Testis (tissue), 3 donors: ENCODE measurements around the gene EIF4E1B. TPM values are rescaled to one million over a fixed set of nuclear protein-coding genes. Genes with fewer than 3 reads are reported as not detected.

Experiments
- DNase-seq: peaks from one replicate; pipeline ENCODE4 v3.0.0-alpha.2; 2019
- H3K27ac ChIP-seq, 2 donors: fragments of 200-600 bp; sonication (generic); one replicate each; pipeline ENCODE4 v1.5.1; 2019
- H3K27me3 ChIP-seq: fragments of 200-600 bp; sonication (generic); one replicate; pipeline ENCODE4 v1.5.1; 2019
- H3K36me3 ChIP-seq: fragments of 200-600 bp; sonication (generic); one replicate; pipeline ENCODE4 v1.5.1; 2017; ENCODE audit warnings: low read depth; ENCODE audit errors: missing control alignments
- H3K4me1 ChIP-seq: fragments of 200-600 bp; sonication (generic); one replicate; pipeline ENCODE4 v1.5.1; 2019
- H3K4me3 ChIP-seq, 2 donors: fragments of 200-600 bp; sonication (generic); one replicate each; pipeline ENCODE4 v1.5.1; 2017 to 2019
- H3K9me3 ChIP-seq: fragments of 200-600 bp; sonication (generic); one replicate; pipeline ENCODE4 v1.5.1; 2017
- CTCF ChIP-seq, 3 experiments: fragments of 450-650 bp in 2 of 3; fragments of 200-600 bp in 1 of 3; sonication (generic) in 1 of 3; IDR thresholded peaks; one replicate each; pipeline ENCODE4 v1.5.1; 2016 to 2019; ENCODE audit warnings: antibody characterized with exemption in 3 of 3, mild to moderate bottlenecking in 2 of 3, moderate library complexity in 1 of 3
- POLR2A ChIP-seq: fragments of 450-650 bp; IDR thresholded peaks from one replicate; pipeline ENCODE4 v1.6.1; 2017; ENCODE audit warnings: antibody characterized with exemption, mild to moderate bottlenecking, moderate library complexity
- WGBS, 2 donors: methylation state at CpG; one replicate each; pipeline ENCODE4 v1.1.5; 2018; 5-methylcytosine and 5-hydroxymethylcytosine counted together
- intact Hi-C: fragments of 100-400 bp; cut with DNase I; formaldehyde crosslinking; loops from one replicate; pipeline ENCODE4 v1.15.1; 2023; ENCODE audit warnings: low total_unique reads
- polyA plus RNA-seq: library from polyadenylated mRNA; stranded (reverse); fragments of 350-450 nt; fragmentation: Illumina TruSeq; extraction: RNeasy Lipid Tissue Mini Kit (QIAGEN cat#74804); gene quantifications from one replicate; pipeline ENCODE4 v1.2.3, GENCODE V29; 2014; ENCODE audit warnings: low read depth, low replicate concordance; ENCODE audit not compliant: insufficient read depth
- total RNA-seq, 2 donors: library from RNA; depleted of rRNA; stranded (reverse); fragments of >200 nt; gene quantifications; one replicate each; pipeline ENCODE4 v1.2.3, GENCODE V29; 2016

EIF4E1B gene
- total and polyA plus RNA-seq, 3 donors from 2014 or later, result 0.99 to 2.4 (median 1.0) TPM

- no peak overlapping the region for H3K27ac ChIP-seq
- DNase-seq, result no peak
- no peak overlapping the region for H3K4me3 ChIP-seq
- H3K9me3 ChIP-seq, result no peaks in the 10 kb centered on the region
- peaks cover 9% of the 10 kb centered on the region for H3K4me1 ChIP-seq
- H3K27me3 ChIP-seq, result no peaks in the 10 kb centered on the region
- intact Hi-C loops, result loop anchor here (10.0 kb wide), 1 partner anchor 89 kb away; the partner anchor contains the start of gene CDHR2
- WGBS, 2 donors, result 35 to 37% methylated on average over 6 of the region's 6 CpGs
- H3K36me3 ChIP-seq, result no peaks in the 10 kb centered on the region
- TF ChIP-seq POLR2A (no peak), CTCF (IDR thresholded peaks at IDR 0.05) (no peak)
Measured at GRCh38 chr5:176633598-176633997, 3.1 kb downstream of the EIF4E1B start.

- Histone ChIP-seq H3K27ac (no peak overlapping the region), H3K9me3 (no peaks in the 10 kb centered on the region), H3K27me3 (no peaks in the 10 kb centered on the region), H3K4me3 (no peak overlapping the region), H3K4me1 (no peaks in the 10 kb centered on the region), H3K36me3 (no peaks in the 10 kb centered on the region)
- TF ChIP-seq CTCF (IDR thresholded peaks at IDR 0.05), result no peak
- no peak for TF ChIP-seq POLR2A
- intact Hi-C loops, result loop anchor here (10.0 kb wide), 1 partner anchor 92 kb away; the partner anchor contains the start of gene CDHR2
- 61 to 62% methylated on average over 9 of the region's 9 CpGs for WGBS, 2 donors
- no peak for DNase-seq
Measured at GRCh38 chr5:176636426-176636825, 6.0 kb downstream of the EIF4E1B start.

- Histone ChIP-seq H3K27ac (no peak overlapping the region), H3K4me3 (no peak overlapping the region), H3K36me3 (no peaks in the 10 kb centered on the region), H3K9me3 (no peaks in the 10 kb centered on the region), H3K27me3 (no peaks in the 10 kb centered on the region), H3K4me1 (no peaks in the 10 kb centered on the region)
- WGBS, 2 donors, result 53 to 54% methylated on average over 4 of the region's 4 CpGs
- no peak for DNase-seq
- no peak for TF ChIP-seq POLR2A
- no peak for TF ChIP-seq CTCF (IDR thresholded peaks at IDR 0.05)
- intact Hi-C loops, result loop anchor here (10.0 kb wide), 1 partner anchor 93 kb away; the partner anchor contains the start of gene CDHR2
Measured at GRCh38 chr5:176637556-176637955, 7.1 kb downstream of the EIF4E1B start.

- H3K27ac ChIP-seq, result no peak overlapping the region
Measured at GRCh38 chr5:176638437-176638836, 8.0 kb downstream of the EIF4E1B start.

More at GRCh38 chr5:176638437-176638836, 8.0 kb downstream of the EIF4E1B start:
- TF ChIP-seq CTCF (IDR thresholded peaks at IDR 0.05), result no peak
- no peak for TF ChIP-seq POLR2A
- 90 to 100% methylated on average over 3 of the region's 3 CpGs for WGBS, 2 donors
- Histone ChIP-seq H3K9me3 (no peaks in the 10 kb centered on the region), H3K27me3 (no peaks in the 10 kb centered on the region), H3K4me3 (no peak overlapping the region), H3K36me3 (no peaks in the 10 kb centered on the region), H3K4me1 (peaks cover 6% of the 10 kb centered on the region)
- intact Hi-C loops, result loop anchor here (10.0 kb wide), 1 partner anchor 94 kb away; the partner anchor contains the start of gene CDHR2
- no peak for DNase-seq
